ENCODE data around the gene VEGFD. TPM values are rescaled to one million over a fixed set of nuclear protein-coding genes. Genes with fewer than 3 reads are reported as not detected.

The VEGFD gene
- total and polyA plus RNA-seq, 2 donors (not counting 1 experiment from before 2014, with no cell fraction given), result not detected

GRCh38 chrX:15334561-15334960 lies 49.7 kb downstream of the VEGFD start:
- Mint-ChIP-seq H3K4me1 (peaks cover 20% of the 10 kb centered on the region), H3K9me3 (ENCODE audit: insufficient read depth) (no peaks in the 10 kb centered on the region), H3K4me3 (peak overlapping the region; percentile 92), H3K27me3 (peaks cover 8% of the 10 kb centered on the region), H3K27ac (peak overlapping the region; percentile 94)
- TF ChIP-seq CTCF (IDR thresholded peaks at IDR 0.05) (no peak), EZH2 (IDR thresholded peaks at IDR 0.05; ENCODE audit: borderline replicate concordance, insufficient read depth, low read depth, low read length, poor library complexity, severe bottlenecking) (no peak)
- Histone ChIP-seq H3K27me3 (replicated peaks in 1 of 4; ENCODE audit: control extremely low read depth in 1 of 4, control insufficient read depth in 3 of 4, insufficient read depth in 4 of 4, low read length in 3 of 4) (peaks cover 0 to 8% (median under 1%) of the 10 kb centered on the region in 4 experiments), H3K9me3 (ENCODE audit: control extremely low read depth in 1 of 3, control insufficient read depth in 2 of 3, insufficient read depth in 1 of 3, low read length in 2 of 3) (no peaks in the 10 kb centered on the region), H3K36me3 (replicated peaks in 1 of 2; ENCODE audit: control extremely low read depth in 1 of 2, control insufficient read depth in 1 of 2, extremely low read depth in 1 of 2, insufficient read depth in 2 of 2, low read length in 1 of 2) (peaks cover 0 to 14% of the 10 kb centered on the region in 2 experiments), H3K27ac (ENCODE audit: low read length in 2 of 2) (no peak overlapping the region), H3K9ac (ENCODE audit: low read length) (peak overlapping the region; percentile 79), H2AFZ (ENCODE audit: insufficient read depth, low read depth, low read length, poor library complexity, severe bottlenecking) (peak overlapping the region; percentile 53), H3K4me3 (ENCODE audit: control extremely low read depth in 1 of 5, extremely low read depth in 1 of 5, insufficient read depth in 1 of 5, low read depth in 2 of 5, low read length in 4 of 5) (peak overlapping the region; percentile 56 to 93 (median 74)), H3K4me1 (ENCODE audit: control insufficient read depth in 2 of 2, insufficient read depth in 2 of 2, low read length in 2 of 2) (peaks cover 4 to 15% of the 10 kb centered on the region in 2 donors), H3K79me2 (ENCODE audit: control insufficient read depth, insufficient read depth, low read length) (peaks cover 10% of the 10 kb centered on the region), H4K20me1 (ENCODE audit: control insufficient read depth, insufficient read depth, low read length, poor library complexity, severe bottlenecking) (no peaks in the 10 kb centered on the region), H3K4me2 (replicated peaks; ENCODE audit: low read depth, low read length, poor library complexity, severe bottlenecking) (peak overlapping the region; percentile 68)
- ATAC-seq (ENCODE audit: low read depth), result no peak
- POLR2A ChIA-PET, result no interaction called here
- WGBS (ENCODE audit: insufficient coverage), result 26% methylated on average over 3 of the region's 7 CpGs
- CTCF ChIA-PET, result no interaction called here
- intact Hi-C loops (cut with micrococcal nuclease), result loop anchor here (2.0 to 10.0 kb wide), 4 partner anchors 340 to 1384 kb away; partner anchors contain the start of genes AP1S2 and SYAP1
- no peak for DNase-seq

GRCh38 chrX:15328821-15329220 lies 55.4 kb downstream of the VEGFD start:
- no peak overlapping the region for H2AFZ ChIP-seq (ENCODE audit: insufficient read depth, low read depth, low read length, poor library complexity, severe bottlenecking)
- H3K27ac Mint-ChIP-seq, result no peak overlapping the region
- no peaks in the 10 kb centered on the region for H3K9me3 ChIP-seq (ENCODE audit: control extremely low read depth in 1 of 3, control insufficient read depth in 2 of 3, insufficient read depth in 1 of 3, low read length in 2 of 3)
- no peak overlapping the region for H3K9ac ChIP-seq (ENCODE audit: low read length)
- ChIA-PET CTCF (no interaction called here), POLR2A (no interaction called here)
- TF ChIP-seq EZH2 (IDR thresholded peaks at IDR 0.05; ENCODE audit: borderline replicate concordance, insufficient read depth, low read depth, low read length, poor library complexity, severe bottlenecking), result no peak
- TF ChIP-seq CTCF (IDR thresholded peaks at IDR 0.05), result no peak
- DNase-seq (no peak), ATAC-seq (ENCODE audit: low read depth) (no peak)
- no peaks in the 10 kb centered on the region for H3K9me3 Mint-ChIP-seq (ENCODE audit: insufficient read depth)
- no peaks in the 10 kb centered on the region for H3K4me1 ChIP-seq (ENCODE audit: control insufficient read depth in 2 of 2, insufficient read depth in 2 of 2, low read length in 2 of 2)
- WGBS (ENCODE audit: insufficient coverage), result 100% methylated on average over 1 of the region's 2 CpGs
- H4K20me1 ChIP-seq (ENCODE audit: control insufficient read depth, insufficient read depth, low read length, poor library complexity, severe bottlenecking), result no peaks in the 10 kb centered on the region
- peaks cover 5% of the 10 kb centered on the region for H3K79me2 ChIP-seq (ENCODE audit: control insufficient read depth, insufficient read depth, low read length)
- H3K36me3 ChIP-seq (replicated peaks in 1 of 2; ENCODE audit: control extremely low read depth in 1 of 2, control insufficient read depth in 1 of 2, extremely low read depth in 1 of 2, insufficient read depth in 2 of 2, low read length in 1 of 2), result peaks cover 0 to 23% of the 10 kb centered on the region in 2 experiments
- no peak overlapping the region for H3K27ac ChIP-seq (ENCODE audit: low read length in 2 of 2)
- intact Hi-C loops (cut with micrococcal nuclease), result no loop called here
- peaks cover 3% of the 10 kb centered on the region for H3K4me1 Mint-ChIP-seq
- no peak overlapping the region for H3K4me3 ChIP-seq (ENCODE audit: control extremely low read depth in 1 of 5, extremely low read depth in 1 of 5, insufficient read depth in 1 of 5, low read depth in 2 of 5, low read length in 4 of 5)
- no peak overlapping the region for H3K4me2 ChIP-seq (replicated peaks; ENCODE audit: low read depth, low read length, poor library complexity, severe bottlenecking)
- no peaks in the 10 kb centered on the region for H3K27me3 Mint-ChIP-seq
- H3K27me3 ChIP-seq (replicated peaks in 1 of 4; ENCODE audit: control extremely low read depth in 1 of 4, control insufficient read depth in 3 of 4, insufficient read depth in 4 of 4, low read length in 3 of 4), result no peaks in the 10 kb centered on the region
- H3K4me3 Mint-ChIP-seq, result no peak overlapping the region

Data from B cell (primary cell).